GM19023 (cell line): ENCODE data around the gene MIPOL1.
"Not testable (repeated sequence)": the region's sequence is repeated elsewhere in the genome, so short reads cannot be mapped to it uniquely, and the experiment has no call there.

Experiments
- ATAC-seq: cut with Tn5 transposase; IDR thresholded peaks from one replicate; pipeline ENCODE4 v1.9.1; 2021; ENCODE audit warnings: mild to moderate bottlenecking, moderate library complexity; ENCODE audit not compliant: unreplicated experiment

Gene MIPOL1

DNA sequence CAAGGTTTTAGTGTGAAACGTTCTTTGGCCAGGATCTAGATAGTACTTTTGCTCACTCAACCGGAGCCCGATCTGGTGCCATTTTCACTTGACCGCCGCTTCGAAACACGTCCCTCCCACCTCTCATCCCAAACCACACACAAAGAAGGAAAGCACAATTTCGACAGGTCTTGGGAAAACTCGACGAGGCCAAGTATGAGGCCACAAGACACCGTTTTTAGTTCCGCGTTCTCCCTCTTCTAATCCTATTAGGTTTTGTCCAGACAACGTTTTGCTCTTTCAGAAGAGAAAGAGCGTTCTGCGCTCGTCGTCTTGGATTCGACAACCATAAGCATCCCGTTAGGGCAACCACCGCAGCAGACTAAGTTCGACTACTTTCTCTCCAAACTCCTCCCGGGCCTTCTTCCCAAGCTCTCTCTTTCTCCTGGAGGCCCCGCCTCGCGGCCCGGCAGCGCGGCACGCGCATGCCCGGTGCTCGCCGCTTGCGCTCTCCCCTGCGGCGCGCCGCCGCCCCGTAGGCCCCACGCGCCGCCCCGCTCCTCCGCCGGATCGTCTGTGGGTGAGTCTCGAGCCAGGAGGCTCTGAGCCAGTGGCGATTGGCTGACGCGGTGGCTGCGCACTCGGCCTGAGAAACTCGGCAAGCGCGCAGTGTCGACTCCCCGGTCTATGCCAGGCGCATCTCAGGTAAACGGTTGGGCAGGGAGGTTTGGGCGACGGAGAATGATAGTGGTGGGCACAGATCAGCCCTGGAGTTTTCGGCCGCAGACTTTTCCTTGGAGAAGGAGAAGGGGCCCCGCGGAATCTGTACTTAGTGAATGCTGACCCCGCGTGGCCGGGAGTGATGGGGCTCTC lies at the start of gene MIPOL1:
TSS of gene MIPOL1 (plus strand) at position 517 of the 852 bp plus-strand sequence. CDS start 49,952 bp downstream, outside the sequence.
- no peak for ATAC-seq

DNA sequence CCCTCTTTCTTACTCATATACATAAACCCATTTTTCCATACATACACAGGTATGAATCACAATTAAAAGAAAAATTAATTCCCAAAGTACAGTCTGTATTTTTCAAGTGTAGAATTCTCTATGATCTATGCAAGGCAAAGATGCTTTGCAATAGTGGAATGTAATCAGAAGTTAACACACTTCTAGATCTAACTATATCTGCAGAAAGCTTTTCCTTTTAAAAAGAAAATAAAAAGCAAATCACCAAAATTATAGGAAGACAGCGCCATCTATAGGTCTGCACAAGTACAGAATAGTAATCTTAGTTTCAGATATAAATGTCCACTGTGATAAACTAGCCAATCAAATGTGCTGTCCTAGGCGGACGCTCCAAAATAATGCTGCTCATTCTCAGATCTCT lies 47.3 kb upstream of the MIPOL1 start:
- ATAC-seq, result no peak

- no peak for ATAC-seq
Measured at GRCh38 chr14:37153005-37153404, 44.7 kb upstream of the MIPOL1 start.

GRCh38 chr14:37153483-37153882 lies 44.3 kb upstream of the MIPOL1 start:
- no peak for ATAC-seq

GRCh38 chr14:37157987-37158386 lies 39.8 kb upstream of the MIPOL1 start:
- no peak for ATAC-seq

- ATAC-seq, result not testable (repeated sequence)
Measured at GRCh38 chr14:37162307-37162706, 35.4 kb upstream of the MIPOL1 start.

DNA sequence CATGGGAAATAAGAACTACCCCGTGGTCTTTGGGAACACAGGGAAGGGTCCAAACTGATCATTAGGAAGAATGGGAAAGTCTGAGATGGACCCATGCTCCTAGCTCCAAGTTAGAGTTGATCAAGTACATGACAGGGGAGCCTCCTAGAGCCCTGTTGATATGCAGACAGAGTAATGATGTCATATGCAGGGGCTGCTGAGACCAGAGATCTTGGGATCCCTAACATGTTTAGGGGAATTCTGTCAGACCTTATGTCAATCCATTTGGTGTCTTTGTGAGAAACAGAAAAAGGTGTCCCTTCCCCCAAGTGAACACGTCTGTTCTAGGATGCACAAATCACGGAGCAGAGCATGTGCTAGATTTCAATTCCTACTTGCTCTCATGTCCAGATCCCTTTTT lies 31.9 kb upstream of the MIPOL1 start:
- ATAC-seq, result no peak

GRCh38 chr14:37167151-37168047 lies 30.3 kb upstream of the MIPOL1 start:
- no peak for ATAC-seq

- no peak for ATAC-seq
Measured at GRCh38 chr14:37168721-37169120, 29.0 kb upstream of the MIPOL1 start.

- ATAC-seq, result no peak
Measured at GRCh38 chr14:37170237-37170636, 27.5 kb upstream of the MIPOL1 start.

GRCh38 chr14:37170993-37171392 lies 26.7 kb upstream of the MIPOL1 start:
- no peak for ATAC-seq

GRCh38 chr14:37171678-37172023 lies 26.1 kb upstream of the MIPOL1 start:
- no peak for ATAC-seq

DNA sequence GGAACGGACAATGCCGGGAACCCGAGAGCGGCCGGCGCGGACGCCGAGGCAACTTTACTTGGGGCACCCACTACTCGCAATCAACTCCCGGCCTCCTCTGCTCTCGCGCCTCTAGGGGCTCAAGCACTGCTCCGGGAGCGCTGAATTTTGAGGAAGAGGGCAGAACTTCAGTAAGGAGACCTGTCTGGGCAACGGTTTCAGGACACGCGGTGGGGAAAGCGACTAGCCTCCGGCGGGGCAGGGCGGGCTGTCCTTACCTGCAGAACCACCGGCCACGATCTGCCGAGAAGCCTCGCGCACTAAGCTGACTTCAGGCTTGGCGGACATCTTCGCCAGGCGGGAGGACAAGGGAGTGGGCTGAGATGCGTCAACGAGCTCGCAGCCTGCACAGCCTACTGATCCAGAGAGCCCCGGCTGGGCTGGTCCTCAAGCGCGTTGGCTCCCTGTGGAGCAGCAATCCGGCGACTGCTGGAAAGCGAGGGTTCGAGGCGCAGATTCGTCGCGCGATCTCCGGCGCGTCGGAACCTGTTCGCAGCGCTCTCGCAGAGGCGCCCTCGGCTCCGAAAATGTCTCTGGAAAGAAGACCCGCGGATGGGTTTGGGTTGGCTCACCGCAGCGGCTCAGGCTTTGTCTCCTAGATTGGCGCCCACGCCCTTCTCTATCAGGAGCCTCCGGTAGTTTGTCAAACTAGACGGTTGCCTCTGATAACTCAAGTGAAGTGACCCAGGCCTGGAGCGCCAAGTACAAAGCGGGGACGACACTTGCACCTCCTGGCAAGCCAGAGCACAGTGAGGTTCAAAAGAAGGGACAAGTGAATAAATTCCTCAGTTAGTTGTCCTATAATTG lies 25.5 kb upstream of the MIPOL1 start, which contains the start of gene SLC25A21:
TSS of gene SLC25A21 (minus strand) at position 583 of the 846 bp plus-strand sequence.
- ATAC-seq, result no peak

DNA sequence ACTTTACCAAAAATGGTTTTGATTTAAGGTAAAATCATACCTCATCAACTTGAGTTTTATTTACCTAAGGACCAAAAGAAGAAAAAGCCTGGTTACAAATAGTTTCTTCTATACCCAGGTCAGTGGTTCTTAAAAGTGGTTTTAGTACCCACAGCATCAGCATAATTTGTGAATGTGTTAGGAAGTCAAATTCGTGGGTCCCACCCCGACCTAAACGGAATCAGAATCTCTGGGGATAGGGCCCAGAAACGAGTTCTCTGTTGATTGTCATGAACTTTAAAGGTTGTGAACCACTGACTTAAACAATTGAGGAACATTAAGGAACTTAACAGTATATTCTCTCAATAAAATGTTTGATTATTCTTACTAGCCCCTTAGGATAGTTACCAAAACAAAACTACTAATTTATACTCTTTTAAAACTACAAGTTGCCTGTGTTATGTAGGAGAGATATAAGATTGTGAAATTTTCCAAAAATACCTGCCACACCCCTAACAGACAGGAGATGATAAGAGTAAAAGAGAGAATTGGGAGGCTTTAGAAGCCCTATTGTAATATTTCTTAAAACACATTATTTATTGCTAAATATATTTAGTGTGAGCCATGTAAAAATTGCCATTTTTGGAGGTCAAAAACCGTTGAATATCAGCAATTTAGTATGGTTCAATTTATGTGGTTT lies 24.7 kb upstream of the MIPOL1 start:
- ATAC-seq, result no peak

DNA sequence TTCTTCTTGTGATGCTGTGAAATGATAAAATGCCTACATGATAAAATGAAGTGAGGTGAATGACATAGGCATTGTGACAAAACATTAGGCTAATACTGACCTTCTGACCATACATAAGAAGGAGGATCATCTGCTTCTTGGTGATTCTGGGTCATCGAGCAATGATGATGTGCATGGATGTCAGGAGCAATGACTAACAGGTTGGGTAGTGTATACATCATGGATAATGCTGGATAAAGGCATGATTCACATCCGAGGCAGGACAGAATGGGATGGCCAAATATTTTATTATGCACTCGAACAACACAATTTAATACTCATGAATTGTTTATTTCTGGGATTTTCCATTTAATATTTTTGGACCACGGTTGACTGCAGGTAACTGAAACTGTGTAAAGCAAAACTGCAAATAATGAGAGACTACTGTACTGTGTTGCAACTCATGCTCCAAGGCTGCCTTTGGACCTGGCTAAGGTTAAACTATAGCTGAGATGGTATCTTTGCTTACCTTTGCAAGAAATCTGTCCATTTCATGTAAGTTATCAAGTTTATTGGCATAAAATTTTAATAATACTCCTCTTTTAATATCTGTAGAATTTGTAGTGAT lies 17.7 kb upstream of the MIPOL1 start:
- no peak for ATAC-seq

DNA sequence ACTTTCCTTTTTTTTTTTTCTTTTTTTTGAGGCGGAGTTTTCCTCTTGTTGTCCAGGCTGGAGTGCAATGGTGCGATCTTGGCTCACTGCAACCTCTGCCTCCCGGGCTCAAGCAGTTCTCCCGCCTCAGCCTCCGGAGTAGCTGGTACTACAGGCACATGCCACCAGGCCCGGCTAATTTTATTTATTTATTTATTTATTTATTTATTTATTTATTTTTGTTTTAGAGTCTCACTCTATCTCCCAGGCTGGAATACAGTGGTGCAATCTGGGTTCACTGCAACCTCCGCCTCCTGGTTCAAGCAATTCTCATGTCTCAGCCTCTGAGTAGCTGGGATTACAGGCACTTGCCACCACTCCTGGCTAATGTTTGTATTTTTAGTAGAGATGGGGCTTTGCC lies 16.9 kb upstream of the MIPOL1 start:
- ATAC-seq, result not testable (repeated sequence)

- ATAC-seq, result no peak
Measured at GRCh38 chr14:37181441-37181840, 16.3 kb upstream of the MIPOL1 start.

- not testable (repeated sequence) for ATAC-seq
Measured at GRCh38 chr14:37184520-37184919, 13.2 kb upstream of the MIPOL1 start.

GRCh38 chr14:37185670-37186069 lies 12.1 kb upstream of the MIPOL1 start:
- ATAC-seq, result no peak

- ATAC-seq, result no peak
Measured at GRCh38 chr14:37186865-37187264, 10.9 kb upstream of the MIPOL1 start.
